BE2C (cell line): ENCODE data around the gene S1PR4.
"Not testable (repeated sequence)": the region's sequence is repeated elsewhere in the genome, so short reads cannot be mapped to it uniquely, and the experiment has no call there.

Experiments
- DNase-seq: peaks from one replicate; pipeline ENCODE4 v3.0.0-alpha.2; 2020
- H3K27me3 ChIP-seq: fragments of 250-450 bp; sonication (Bioruptor Pico); 2 replicates; pipeline ENCODE4 v1.5.1; 2020; ENCODE audit warnings: mild to moderate bottlenecking
- H3K36me3 ChIP-seq: fragments of 250-450 bp; sonication (Bioruptor Pico); 2 replicates; pipeline ENCODE4 v1.5.1; 2020; ENCODE audit warnings: mild to moderate bottlenecking
- H3K4me1 ChIP-seq: fragments of 250-450 bp; sonication (Bioruptor Pico); 2 replicates; pipeline ENCODE4 v1.5.1; 2020
- H3K4me3 ChIP-seq: 2 replicates; pipeline ENCODE4 v1.5.1; 2011; ENCODE audit warnings: low read depth, low read length
- H3K9me3 ChIP-seq: fragments of 250-450 bp; sonication (Bioruptor Pico); 2 replicates; pipeline ENCODE4 v1.5.1; 2020
- TF ChIP-seq, protein P1 (sequence below): IDR thresholded peaks from 2 replicates; pipeline ENCODE4 v1.5.1; 2012; ENCODE audit warnings: mild to moderate bottlenecking, low read depth, low read length

Gene S1PR4

GRCh38 chr19:3149526-3150505 is 28.8 kb upstream of the S1PR4 start:
- peak overlapping the region; percentile 33 for H3K4me3 ChIP-seq
- no peaks in the 10 kb centered on the region for H3K9me3 ChIP-seq
- H3K36me3 ChIP-seq, result no peaks in the 10 kb centered on the region
- no peaks in the 10 kb centered on the region; the same call in 1 of the 2 replicates for H3K27me3 ChIP-seq
- no peak for DNase-seq
- H3K4me1 ChIP-seq, result no peaks in the 10 kb centered on the region
- TF ChIP-seq, protein P1, sequence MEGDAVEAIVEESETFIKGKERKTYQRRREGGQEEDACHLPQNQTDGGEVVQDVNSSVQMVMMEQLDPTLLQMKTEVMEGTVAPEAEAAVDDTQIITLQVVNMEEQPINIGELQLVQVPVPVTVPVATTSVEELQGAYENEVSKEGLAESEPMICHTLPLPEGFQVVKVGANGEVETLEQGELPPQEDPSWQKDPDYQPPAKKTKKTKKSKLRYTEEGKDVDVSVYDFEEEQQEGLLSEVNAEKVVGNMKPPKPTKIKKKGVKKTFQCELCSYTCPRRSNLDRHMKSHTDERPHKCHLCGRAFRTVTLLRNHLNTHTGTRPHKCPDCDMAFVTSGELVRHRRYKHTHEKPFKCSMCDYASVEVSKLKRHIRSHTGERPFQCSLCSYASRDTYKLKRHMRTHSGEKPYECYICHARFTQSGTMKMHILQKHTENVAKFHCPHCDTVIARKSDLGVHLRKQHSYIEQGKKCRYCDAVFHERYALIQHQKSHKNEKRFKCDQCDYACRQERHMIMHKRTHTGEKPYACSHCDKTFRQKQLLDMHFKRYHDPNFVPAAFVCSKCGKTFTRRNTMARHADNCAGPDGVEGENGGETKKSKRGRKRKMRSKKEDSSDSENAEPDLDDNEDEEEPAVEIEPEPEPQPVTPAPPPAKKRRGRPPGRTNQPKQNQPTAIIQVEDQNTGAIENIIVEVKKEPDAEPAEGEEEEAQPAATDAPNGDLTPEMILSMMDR, result no peak

DNA sequence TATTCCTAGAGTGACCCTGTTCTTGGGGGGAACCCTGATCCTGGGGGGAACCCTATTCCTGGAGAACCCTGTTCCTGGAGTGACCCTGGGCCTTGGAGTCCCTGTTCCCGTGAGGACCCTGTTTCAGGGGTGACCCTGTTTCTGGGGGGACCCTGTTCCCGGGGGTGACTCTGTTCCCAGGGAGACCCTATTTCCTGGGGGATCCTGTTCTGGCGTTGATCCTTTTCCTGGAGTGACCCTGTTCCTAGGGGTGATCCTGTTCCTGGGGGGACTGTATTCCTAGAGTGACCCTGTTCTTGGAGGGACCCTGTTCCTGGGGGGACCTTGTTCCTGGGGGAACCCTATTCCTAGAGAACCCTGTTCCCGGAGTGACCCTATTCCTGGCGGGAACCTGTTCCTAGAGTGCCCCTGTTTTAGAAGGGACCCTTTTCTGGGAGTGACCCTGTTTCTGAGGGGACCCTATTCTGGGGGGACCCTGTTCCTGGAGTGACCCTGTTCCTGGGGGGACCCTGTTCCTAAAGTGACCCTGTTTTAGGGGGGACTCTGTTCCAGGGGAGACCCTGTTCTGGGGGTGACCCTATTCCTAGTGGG is 27.7 kb upstream of the S1PR4 start:
- TF ChIP-seq, protein P1, result no peak
- Histone ChIP-seq H3K27me3 (no peaks in the 10 kb centered on the region; the same call in 1 of the 2 replicates), H3K9me3 (no peaks in the 10 kb centered on the region), H3K4me1 (no peaks in the 10 kb centered on the region), H3K36me3 (no peaks in the 10 kb centered on the region), H3K4me3 (no peak overlapping the region)
- DNase-seq, result no peak

DNA sequence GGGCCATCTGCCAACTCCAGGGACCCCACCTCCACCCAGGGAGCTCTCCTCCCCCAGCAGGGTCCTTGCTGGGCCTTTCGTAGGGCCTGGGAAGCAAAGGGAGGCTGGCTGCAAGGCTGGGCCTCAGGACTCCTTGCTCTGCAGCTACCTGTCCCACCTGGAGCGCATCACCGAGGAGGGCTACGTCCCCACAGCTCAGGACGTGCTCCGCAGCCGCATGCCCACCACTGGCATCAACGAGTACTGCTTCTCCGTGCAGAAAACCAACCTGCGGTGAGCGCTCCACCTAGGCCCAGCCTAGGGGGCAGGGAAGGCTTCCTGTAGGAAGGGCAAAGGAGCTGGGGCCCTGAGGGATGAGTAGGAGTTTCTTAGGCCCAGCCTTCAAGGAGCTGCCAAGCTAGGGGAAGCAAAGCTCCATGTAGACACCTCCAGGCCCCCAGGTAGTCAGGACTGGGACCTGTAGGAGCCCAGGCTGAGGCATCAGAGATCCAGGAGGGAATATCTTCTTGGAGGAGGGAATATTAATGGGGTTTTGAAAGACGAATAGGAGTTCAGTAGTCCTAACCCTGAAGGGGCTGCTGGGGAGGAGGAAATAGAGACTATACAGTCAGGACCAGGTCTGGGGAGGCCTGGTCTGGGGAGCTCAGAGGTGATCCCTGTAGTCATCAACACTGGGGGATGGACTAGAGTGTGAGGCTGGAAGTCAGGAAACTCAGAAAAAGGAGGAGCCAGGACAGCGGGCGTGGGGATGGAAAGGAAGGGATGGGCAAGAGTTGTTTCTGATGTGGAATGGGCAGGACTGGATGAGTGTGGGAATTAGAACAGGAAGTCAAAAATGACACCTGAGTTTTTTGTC is 26.8 kb upstream of the S1PR4 start:
- Histone ChIP-seq H3K4me3 (no peak overlapping the region), H3K27me3 (no peaks in the 10 kb centered on the region; the same call in 1 of the 2 replicates), H3K36me3 (no peaks in the 10 kb centered on the region), H3K9me3 (no peaks in the 10 kb centered on the region), H3K4me1 (no peaks in the 10 kb centered on the region)
- TF ChIP-seq, protein P1, result no peak
- DNase-seq, result no peak

DNA sequence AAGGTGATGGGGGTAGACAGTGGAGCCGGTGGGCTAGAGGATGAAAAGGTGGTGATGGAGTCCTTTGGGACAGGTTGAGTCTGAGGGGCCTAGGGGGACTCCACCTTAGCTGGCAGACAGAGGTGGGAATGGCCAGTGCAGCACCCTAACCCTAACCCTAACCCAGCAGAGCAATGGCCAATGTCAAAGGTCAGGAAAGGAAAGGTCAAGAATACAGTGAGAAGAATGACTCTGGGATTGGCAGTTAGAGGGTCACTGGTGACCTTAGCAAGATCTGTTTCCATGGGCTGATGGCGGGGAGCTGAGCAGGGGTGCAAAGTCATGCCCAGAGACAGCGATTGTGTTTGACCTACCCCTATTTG is 26.2 kb upstream of the S1PR4 start:
- Histone ChIP-seq H3K9me3 (no peaks in the 10 kb centered on the region), H3K36me3 (no peaks in the 10 kb centered on the region), H3K4me1 (no peaks in the 10 kb centered on the region), H3K4me3 (no peak overlapping the region), H3K27me3 (no peaks in the 10 kb centered on the region; the same call in 1 of the 2 replicates)
- TF ChIP-seq, protein P1, result no peak
- no peak for DNase-seq

DNA sequence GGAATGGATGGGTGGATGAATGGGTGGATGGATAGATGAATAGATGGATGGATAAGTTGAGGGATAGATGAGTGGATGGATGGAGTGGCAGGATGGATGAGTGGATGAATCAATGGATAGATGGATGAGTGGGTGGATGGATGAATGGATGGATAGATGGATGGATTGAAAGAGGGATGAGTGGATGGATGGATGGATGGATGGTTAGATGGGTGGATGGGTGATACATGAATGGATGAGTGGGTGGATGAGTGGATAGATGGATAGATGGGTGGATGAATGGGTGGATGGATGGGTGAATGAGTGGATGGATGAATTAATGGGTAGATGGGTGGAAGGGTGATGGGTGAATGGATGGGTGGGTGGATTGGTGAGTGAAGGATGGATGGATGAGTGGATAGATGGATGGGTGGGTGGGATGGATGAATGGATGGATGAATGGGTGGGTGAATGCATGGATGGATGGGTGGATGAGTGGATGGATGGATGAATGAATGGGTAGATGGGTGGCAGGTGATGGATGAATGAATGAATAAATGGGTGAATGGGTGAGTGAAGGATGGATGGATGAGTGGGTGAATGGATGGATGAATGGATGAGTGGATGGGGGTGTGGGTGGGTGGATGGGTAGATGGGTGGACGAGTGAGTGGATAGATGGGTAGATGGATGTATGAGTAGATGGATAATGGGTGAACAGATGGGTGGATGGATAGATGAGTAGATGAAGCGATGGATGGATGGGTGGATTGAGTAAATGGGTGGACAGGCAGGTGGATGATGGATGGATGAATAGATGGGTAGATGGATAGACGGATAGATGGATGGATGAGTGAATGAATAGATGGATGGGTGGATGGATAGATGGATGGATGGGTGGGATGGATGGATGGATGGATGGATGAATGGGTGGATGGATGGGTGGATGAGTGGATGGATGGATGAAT is 25.0 kb upstream of the S1PR4 start:
- TF ChIP-seq, protein P1, result no peak
- Histone ChIP-seq H3K4me3 (no peak overlapping the region), H3K36me3 (no peaks in the 10 kb centered on the region), H3K9me3 (no peaks in the 10 kb centered on the region), H3K4me1 (no peaks in the 10 kb centered on the region), H3K27me3 (no peaks in the 10 kb centered on the region; the same call in 1 of the 2 replicates)
- DNase-seq, result no peak

GRCh38 chr19:3154447-3154846 is 24.1 kb upstream of the S1PR4 start:
- H3K36me3 ChIP-seq, H3K4me3 ChIP-seq, DNase-seq, H3K27me3 ChIP-seq, H3K9me3 ChIP-seq, H3K4me1 ChIP-seq: not testable (repeated sequence)
